ENCODE results near the gene TMEM30B.
A peak's percentile ranks its signal among the peaks of the same experiment; 100 is the strongest.

Gene TMEM30B

DNA sequence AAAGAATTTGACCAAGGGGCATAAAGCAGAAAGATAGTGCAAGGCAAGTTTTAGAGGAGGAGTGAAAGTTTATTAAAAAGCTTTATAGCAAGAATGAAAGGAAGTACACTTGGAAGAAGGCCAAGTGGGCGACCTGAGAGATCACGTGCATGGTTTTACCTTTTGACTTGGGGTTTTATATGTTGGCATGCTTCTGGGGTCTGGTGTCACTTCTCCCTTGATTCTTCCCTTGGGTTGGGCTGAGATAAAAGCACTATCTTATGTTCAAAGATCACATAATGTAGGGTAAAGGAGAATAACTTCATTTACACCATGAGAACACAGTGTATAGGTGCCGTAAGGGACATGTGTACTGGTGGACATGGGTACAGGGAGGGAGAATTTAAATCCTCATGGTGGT is 17.7 kb upstream of the TMEM30B start:
- DNase-seq (ENCODE audit: low spot score), result no peak

DNA sequence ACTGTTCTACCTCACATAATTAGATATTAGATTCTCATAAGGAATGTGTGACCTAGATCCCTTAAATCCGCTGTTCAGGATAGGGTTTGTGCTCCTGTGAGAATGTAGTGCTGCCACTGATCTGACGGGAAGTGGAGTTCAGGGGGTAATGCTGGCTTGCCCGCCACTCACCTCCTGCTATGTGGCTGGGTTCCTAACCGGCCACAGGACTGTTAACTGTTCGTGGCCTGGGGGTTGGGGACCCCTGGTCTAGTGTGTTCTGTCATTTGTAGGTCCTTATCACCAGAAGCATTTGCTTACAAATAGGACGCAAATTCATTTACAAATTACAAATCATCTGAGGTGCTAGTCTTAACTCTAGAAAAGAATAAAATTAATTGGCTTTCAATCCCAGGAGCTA is 16.4 kb upstream of the TMEM30B start:
- no peak for DNase-seq (ENCODE audit: low spot score)

- no peak for DNase-seq (ENCODE audit: low spot score)
These were observed 15.8 kb upstream of the TMEM30B start for GRCh38 chr14:61296719-61297502.

DNA sequence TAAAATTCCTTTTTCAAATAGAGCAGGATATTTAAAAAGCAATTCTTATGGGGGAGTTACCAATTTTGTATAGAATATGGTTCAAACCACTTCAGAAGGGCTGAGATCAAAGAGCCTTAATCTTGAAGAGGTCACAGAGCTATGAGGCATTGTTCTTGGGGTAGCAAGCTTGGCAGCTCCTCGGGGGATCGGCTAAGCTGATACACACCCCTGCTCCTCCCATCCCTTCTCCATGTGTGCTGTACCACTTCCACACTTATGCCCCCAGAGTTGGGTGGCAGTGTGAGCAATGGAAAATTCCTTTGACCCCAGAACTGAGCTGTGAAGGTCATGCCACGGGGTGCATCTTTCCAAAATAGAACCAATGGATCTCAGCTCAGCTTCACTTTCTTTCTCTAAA is 15.0 kb upstream of the TMEM30B start:
- no peak for DNase-seq (ENCODE audit: low spot score)

GRCh38 chr14:61290701-61291100 is 9.6 kb upstream of the TMEM30B start:
- no peak for DNase-seq (ENCODE audit: low spot score)

DNA sequence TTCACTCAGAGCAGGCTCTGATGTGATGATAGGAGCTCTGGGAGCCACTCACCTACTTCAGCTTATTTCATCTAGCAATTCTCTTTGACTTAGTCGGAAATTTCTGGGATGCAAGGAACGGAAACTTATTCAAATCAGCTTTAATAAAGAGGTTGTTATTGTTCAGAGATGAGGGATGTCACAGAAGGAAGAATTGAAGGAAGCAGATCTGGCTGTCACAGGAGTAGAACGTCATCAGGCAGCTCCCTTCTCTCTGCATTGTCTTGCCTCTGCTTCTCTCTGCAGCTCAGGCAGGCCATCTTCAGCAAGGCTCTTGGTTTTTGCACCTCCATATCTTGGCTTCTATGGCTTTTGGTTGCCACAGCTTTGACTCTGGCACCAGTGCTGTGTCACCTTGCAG is 7.6 kb upstream of the TMEM30B start:
- DNase-seq (ENCODE audit: low spot score), result no peak

- no peak for DNase-seq (ENCODE audit: low spot score)
These were observed 7.1 kb upstream of the TMEM30B start for GRCh38 chr14:61288228-61288627.

DNA sequence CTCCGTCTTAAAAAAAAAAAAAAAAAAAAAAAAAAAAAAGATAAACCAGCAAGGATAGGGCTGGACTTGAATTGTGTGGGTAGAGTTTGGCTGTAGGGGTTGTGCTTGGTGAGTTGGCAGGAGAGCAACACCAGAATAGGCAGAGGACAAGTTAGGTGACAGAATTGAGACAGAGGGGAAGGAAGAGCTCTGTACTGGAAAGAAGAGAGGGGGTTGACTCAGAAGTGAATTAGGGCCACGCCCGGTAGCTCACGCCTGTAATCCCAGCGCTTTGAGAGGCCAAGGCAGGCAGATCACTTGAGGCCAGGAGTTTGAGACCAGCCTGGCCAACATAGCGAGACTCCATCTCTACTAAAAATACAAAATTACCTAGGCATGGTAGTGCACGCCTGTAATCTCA is 6.1 kb upstream of the TMEM30B start:
- no peak for DNase-seq (ENCODE audit: low spot score)

DNA sequence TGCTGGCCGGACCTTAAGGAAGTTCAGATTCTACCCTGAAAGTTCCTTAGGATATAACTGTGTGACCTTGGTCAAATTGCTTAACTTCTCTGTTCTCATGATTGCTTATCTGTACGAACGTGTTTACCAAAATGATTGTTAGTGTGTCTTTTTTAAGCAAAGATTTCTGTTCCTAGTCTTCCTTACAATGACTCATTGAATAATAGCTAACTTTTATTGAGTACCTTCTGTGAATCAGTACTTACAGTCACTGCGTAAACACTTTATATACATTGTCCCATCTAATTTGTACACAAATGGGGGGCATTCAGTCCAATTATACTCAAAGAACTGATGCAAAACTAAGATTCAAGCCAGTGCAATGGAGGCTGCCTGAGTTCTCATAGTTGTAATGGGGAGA is 4.2 kb upstream of the TMEM30B start:
- DNase-seq (ENCODE audit: low spot score), result no peak

DNA sequence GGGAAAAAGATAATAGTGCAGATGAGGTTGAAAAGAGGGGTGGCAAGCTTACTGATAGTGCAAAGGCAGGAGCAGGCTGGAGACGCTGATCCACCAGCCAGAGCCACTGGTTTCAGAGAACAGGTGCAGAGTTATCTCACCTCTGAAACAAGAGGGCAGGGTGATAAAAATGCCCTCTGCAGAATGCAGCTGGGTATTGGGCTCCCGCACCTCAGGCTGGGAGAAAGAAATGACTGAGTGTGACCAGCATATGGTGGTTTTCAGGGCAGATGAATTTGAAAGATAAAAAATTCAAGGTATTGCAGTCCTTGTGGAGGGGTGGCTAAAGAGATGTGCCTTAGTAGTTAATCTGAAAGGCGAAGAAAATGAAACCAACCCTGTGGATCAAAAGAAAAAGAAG is 2.9 kb upstream of the TMEM30B start:
- DNase-seq (ENCODE audit: low spot score), result no peak

DNA sequence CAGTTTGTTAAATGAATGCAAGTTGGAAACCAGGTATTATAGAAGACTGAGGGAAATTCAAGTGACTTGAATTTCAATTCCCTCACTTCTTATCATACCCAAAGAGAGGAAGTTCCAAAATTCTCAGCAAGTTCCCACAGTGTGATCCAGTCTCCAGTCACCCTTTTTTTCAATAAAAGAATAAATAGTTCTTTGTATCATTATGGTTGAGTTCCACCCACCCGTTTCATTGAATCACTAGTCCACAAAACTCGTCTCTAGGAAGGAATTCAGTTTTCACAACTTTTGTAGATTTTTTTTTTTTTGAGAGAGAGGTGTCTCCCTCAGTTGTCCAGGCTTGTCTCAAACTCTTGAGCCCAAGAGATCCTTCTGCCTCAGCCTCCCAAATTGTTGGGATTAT is 1.6 kb upstream of the TMEM30B start:
- DNase-seq (ENCODE audit: low spot score), result no peak

GRCh38 chr14:61281948-61282275 is 774 bp upstream of the TMEM30B start:
- DNase-seq (ENCODE audit: low spot score), result no peak

- DNase-seq (ENCODE audit: low spot score), result peak; percentile 74
These were observed 482 bp downstream of the TMEM30B start for GRCh38 chr14:61280526-61281185.

DNA sequence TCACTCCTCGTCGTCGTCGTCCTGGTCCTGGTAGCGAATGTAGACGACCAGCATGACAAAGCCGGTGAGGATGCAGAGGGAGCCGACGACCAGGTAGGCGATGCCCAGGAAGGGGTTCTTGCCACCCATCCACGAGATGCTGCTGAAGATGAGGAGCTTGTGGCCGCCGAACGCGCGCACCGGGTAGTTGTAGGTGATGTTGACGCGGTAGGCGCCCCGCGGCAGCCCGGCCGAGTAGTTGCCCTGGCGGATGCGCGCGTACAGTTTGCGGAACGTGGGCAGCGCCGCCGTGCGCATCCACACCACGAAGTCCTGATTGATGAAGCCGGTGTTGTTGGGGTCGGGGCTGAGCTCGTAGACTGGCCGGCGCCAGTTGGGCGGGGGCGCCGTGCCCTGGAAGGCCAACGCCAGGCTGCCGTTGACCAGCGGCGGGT is 1.0 kb downstream of the TMEM30B start:
- DNase-seq (ENCODE audit: low spot score), result no peak

DNA sequence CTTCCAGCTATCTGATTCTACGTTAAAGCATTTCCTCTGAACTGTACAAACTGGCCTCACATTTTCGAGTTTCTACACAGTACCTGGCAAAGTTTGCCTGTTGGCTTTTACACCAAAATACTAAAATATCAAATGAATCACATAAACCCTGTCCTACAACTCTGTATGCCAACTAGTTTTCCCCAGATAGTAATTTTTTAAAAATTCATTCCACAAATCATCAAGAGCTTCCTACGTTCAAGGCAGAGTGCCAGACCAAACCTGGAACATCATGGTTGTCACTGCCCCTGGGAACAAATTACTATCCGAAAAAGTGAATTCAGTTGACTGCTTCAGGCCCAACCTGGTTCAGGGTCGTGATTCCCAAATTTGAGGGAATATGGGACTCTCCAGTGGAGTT is 2.1 kb downstream of the TMEM30B start:
- no peak for DNase-seq (ENCODE audit: low spot score)

DNA sequence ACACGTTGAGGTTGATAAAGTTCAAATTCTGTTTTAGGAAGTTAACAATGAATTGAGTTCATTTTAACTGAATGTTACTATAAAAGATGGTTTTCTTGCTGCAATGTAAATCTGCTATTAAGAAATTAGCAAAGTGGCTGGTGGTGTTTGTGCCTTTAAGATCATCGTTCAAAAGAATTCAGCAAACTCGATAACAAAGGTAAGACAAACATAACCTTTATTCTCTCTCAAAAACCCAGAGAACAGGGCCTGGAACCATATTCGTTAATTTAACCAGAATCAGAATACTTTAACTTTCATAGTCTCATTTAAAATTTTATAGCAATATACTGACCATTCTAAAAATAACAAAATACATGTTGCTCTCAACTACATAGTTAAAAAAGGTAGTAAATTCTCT is 3.4 kb downstream of the TMEM30B start:
- no peak for DNase-seq (ENCODE audit: low spot score)

DNA sequence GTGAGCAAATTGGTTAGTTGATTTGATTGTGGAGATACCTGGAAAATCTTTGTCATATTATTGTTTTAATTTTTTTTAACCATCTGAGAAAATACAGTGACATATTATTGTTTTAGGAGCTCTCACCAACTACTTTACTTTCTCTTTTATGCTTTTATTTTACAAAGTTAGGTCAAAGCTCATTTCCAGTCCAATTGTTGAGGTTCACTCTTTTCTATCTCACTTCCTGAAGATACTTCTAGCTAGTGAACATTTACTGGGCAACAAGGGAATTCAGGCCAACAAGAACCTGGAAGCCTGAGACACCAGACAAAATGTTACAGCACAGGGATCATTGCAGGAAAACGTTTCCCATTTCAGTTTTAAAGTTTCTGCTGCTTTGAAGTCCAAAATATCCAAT is 3.9 kb downstream of the TMEM30B start:
- no peak for DNase-seq (ENCODE audit: low spot score)

- no peak for DNase-seq (ENCODE audit: low spot score)
These were observed 9.6 kb downstream of the TMEM30B start for GRCh38 chr14:61271552-61271951.

DNA sequence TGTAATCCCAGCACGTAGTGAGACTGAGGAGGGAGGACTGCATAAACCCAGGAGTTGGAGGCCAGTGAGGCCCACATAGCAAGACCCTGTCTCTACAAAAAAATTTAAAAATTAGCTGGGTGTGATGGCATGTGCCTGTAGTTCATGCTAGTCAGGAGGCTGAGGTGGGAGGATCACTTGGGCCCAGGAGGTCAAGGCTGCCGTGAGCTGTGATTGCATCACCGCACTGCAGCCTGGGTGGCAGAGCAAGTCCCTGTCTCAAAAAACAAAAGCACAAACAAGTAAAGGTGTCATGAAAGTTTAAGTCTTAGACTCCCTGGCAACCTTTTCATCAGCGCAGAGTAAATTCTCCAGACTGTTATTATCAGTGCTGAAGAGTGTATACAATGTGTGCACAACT is 10.4 kb downstream of the TMEM30B start:
- DNase-seq (ENCODE audit: low spot score), result no peak

DNA sequence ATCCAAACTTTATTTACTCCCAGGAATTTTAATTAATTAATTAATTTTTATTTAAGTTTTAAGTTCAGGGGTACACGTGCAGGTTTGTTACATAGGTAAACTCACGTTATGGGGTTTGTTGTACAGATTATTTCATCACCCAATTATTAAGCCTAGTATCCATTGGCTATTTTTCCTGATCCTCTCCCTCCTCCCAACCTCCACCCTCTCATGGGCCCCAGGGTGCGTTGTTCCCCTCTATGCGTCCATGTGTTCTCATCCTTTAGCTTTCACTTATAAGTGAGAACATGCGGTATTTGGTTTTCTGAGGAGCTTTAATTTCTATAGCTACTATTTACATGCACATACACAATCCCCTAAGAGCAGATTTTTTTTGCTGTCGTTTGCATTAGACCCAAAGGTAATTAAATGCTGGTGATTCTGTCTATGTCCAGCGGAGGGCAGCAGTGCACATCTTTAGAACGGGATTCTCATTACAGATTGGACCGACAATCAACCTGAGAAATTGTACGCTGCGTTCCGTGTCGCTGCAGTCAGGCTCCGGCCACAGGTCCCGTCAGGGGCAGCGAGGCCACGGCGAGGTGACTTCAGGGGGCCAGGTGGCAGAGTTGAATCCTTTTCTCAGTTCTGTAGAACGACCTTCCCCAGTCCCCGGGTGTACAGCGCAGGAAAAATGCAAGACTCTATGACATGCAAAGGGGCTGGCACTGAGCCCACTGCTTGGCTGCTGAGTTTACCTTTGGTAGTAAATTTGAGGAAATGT is 11.6 kb downstream of the TMEM30B start:
- peak; percentile 75 for DNase-seq (ENCODE audit: low spot score)

GRCh38 chr14:61268812-61269211 is 12.3 kb downstream of the TMEM30B start:
- no peak for DNase-seq (ENCODE audit: low spot score)

- no peak for DNase-seq (ENCODE audit: low spot score)
These were observed 14.0 kb downstream of the TMEM30B start for GRCh38 chr14:61266891-61267740.
